SH-SY5Y (cell line): Measurements from ENCODE around the gene ATN1.

ENCODE experiments used
- GATA2 ChIP-seq: IDR thresholded peaks from 2 replicates; pipeline ENCODE4 v1.6.1; 2011; ENCODE audit warnings: mild to moderate bottlenecking, low read depth, low read length
- GATA3 ChIP-seq: IDR thresholded peaks from 2 replicates; pipeline ENCODE4 v1.6.1; 2011; ENCODE audit warnings: low read depth, mild to moderate bottlenecking, low read length, moderate library complexity

DNA sequence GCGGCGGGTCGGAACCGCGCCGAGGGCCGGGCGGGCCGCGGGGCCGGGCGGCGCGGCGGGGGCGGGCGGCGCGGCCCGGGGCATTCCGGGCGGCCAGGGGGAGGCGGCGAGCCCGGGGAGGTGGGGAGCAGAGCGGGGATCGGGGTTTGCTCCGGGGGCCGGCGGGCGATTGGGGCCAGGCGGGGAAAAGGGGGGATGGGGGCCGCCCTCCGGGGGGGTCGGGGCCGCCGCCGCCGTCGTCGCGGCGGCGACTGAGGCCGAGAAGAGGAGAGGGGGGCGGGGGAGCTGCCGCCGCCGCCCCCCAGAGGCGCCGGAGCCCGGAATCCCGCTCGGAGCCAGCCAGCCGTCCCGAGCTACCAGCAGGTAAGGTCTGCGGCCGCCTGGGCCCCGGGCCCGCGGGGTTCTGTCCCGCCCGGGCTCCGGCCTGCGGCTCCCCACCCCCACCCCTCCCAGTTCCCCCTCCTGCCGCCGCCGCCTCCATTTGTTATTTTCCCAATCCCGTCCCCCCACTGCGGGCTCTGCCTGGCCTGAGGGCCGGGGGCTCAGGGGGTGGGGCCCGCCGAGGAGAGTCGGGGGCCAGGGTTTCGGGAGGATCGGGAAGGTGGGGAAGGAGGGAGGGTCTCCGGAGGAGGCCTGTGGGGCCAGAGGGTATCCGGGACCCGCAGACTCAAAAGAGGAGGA lies 403 bp downstream of the ATN1 start:
- TF ChIP-seq GATA2 (no peak), GATA3 (no peak)
